ENCODE measurements around the gene CAMK1D.

CAMK1D gene

GRCh38 chr10:12500381-12501303, 151.3 kb downstream of the CAMK1D start:
- no peak for DNase-seq (ENCODE audit: low read depth)

DNA sequence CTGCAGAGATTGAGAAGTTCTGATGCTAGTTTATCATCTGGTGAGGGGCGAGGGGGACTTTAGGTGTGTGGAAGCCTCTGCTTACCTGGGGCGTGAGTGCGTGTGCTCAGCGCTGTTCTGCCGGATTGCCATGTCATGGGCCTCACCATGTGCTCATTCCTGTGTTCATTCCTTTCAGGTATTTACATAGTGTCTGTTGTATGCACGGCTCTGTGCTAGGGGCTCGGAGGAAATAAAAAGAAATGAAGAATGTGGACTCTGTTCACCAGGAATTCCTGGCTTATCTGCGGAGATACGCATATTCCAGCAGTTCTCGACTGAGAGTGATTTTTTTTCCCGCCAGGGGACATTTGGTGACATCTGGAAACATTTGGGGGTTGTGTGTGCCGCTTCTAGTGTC, 152.0 kb downstream of the CAMK1D start:
- no peak for DNase-seq (ENCODE audit: low read depth)

- DNase-seq (ENCODE audit: low read depth) = no peak
Measured at GRCh38 chr10:12501841-12502525, 152.6 kb downstream of the CAMK1D start.

- no peak for DNase-seq (ENCODE audit: low read depth)
Measured at GRCh38 chr10:12502526-12503274, 153.4 kb downstream of the CAMK1D start.

DNA sequence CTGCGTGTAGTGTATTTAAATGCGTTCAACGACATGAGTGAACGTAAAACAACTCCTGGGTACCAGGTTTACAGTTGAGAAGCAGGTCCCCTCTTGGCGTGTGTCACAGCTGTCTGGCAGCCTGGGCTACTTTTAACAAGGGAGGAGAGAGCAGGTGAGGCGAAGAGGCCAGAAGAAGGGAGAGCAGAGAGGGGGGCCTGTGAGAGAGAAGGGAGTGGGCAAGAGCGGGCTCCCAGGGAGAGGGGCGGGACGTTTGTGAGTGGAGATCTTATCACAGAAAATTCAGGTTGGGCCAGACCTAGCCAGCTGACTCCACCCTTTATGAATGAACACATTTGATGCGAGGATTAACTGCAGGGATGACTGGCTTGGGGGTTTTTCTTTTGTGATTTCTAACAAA, 154.0 kb downstream of the CAMK1D start:
- DNase-seq (ENCODE audit: low read depth) = no peak

GRCh38 chr10:12504176-12504575, 154.8 kb downstream of the CAMK1D start:
- no peak for DNase-seq (ENCODE audit: low read depth)

DNA sequence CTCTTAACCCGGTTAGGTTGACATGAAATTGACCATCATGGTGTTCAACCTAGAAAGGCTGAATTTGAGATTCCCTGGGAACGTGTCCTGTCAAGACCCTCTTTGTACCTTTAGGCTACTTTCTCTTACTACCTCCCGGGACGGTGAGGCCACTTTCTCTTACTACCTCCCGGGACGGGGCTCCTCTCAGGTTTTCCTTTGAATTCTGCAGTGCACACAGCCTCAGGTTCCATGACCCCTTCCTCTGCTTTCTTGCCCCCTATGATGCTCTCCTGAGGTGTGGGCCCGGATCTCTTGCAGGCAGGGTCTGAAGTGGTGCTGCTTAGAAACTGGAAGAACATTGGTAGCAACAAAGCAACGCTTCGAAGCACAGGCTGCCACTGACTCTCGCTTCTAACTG, 155.3 kb downstream of the CAMK1D start:
- no peak for DNase-seq (ENCODE audit: low read depth)

GRCh38 chr10:12505683-12506082, 156.3 kb downstream of the CAMK1D start:
- no peak for DNase-seq (ENCODE audit: low read depth)

DNA sequence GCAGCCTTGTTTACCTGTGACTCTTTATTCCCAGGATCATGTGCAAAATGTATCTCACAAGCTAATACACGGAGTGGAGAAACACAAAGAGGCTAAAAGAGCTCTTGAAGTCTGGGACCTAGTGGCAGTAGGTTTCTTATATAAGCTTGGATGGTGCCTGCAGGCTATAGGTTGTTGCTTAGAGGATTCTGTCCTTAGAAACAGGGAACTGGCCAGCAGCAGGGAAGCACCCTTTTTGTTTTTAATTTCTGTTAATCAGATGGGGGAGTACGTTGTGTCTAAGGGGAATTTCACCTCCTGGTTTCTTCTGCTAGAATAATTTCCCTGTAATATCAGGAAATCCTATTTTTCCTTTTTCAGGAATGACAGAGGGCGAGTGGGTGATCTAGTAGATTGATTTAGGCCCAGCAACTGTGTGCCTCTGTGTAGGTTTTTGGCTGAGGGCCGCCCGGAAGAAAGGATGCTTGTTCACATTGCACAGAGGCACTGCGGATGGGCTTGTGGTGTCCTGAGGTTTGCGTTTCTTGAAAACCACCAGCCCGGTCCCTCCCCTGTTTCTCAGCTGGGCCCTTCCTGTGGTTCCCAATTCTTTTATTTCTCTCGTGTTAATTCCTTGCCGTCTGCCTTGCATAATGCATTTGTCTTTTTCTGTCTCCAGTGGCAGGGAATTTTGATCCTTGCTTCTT, 158.0 kb downstream of the CAMK1D start:
- no peak for DNase-seq (ENCODE audit: low read depth)

GRCh38 chr10:12508165-12508564, 158.8 kb downstream of the CAMK1D start:
- no peak for DNase-seq (ENCODE audit: low read depth)

GRCh38 chr10:12509016-12509793, 159.9 kb downstream of the CAMK1D start:
- DNase-seq (ENCODE audit: low read depth) = no peak

DNA sequence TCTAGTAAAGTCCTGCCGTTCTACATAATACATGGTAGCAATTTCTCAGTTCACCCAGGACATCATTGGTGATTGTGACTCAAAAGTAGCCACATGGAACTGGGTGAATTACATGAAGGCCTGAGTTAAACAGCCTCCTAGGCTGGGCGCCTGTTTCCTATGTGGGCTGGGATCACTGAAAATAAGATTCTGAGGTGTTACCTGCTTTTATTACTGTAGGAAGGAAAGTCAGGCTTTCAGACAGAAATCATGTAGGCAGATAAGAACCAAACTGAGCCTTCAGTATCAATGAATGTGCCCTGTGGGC, 160.4 kb downstream of the CAMK1D start:
- no peak for DNase-seq (ENCODE audit: low read depth)

GRCh38 chr10:12510501-12510941, 161.2 kb downstream of the CAMK1D start:
- DNase-seq (ENCODE audit: low read depth) = no peak

- DNase-seq (ENCODE audit: low read depth) = no peak
Measured at GRCh38 chr10:12510984-12511383, 161.6 kb downstream of the CAMK1D start.

- DNase-seq (ENCODE audit: low read depth) = no peak
Measured at GRCh38 chr10:12511651-12512050, 162.3 kb downstream of the CAMK1D start.

GRCh38 chr10:12512332-12513002, 163.1 kb downstream of the CAMK1D start:
- no peak for DNase-seq (ENCODE audit: low read depth)

DNA sequence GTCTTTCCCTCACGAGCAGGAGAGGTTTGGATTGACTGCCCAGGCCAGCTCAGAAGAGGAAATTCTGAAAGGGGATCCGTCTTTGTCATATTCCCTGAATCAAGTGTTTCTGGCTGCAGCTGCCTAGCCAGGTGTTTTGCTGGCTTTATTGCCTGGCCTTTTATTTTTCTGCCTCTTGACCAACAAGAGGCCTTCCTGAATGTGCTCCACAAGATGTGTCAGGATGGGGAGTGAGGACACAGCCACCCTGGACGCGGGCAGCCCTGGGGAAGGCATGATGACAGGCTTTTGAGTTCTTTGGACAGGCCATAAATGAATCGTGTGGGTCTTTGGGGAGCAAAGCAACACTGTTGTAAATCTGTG, 163.6 kb downstream of the CAMK1D start:
- no peak for DNase-seq (ENCODE audit: low read depth)

DNA sequence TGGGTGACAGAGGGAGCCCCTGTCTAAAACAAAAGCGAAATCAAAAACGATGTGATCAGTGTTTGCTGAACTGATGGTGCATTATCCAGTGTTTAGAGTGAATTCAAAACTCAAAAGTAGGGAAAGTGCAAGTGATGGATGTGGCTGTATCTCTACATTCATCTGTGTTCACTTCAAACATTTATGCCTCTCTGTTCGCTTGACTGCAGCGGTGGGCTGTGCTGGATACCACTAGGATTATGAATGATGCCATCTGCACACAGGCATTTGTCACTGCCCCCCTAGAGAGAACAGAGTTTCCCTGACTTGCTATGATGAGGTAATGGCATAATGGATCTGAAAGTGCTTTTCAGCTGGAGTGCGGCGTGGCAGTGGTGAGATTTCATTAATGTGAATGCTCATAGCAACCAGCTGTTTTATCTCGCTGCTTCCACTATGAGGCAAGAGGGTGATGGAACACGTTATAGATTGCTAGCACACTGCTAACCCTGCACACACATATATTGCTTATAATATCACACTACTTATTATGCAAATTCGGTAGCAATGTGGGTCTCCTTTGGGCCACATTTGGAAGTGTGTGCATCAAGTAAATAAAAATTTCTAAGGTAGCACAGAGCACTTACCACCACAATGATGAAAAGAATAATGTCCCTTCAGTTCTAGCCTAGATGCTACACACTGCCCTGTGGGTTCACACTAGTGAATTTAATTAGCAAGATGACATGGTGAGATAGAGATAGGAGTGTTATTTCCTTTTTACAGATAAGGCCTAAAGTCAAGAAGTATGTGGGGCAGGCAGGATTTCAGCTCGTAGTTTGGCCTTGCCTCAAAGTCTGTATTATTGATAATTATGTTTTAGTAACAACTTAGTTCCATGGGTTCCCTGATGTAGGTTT, 164.7 kb downstream of the CAMK1D start:
- no peak for DNase-seq (ENCODE audit: low read depth)

GRCh38 chr10:12518024-12518423, 168.7 kb downstream of the CAMK1D start:
- no peak for DNase-seq (ENCODE audit: low read depth)

DNA sequence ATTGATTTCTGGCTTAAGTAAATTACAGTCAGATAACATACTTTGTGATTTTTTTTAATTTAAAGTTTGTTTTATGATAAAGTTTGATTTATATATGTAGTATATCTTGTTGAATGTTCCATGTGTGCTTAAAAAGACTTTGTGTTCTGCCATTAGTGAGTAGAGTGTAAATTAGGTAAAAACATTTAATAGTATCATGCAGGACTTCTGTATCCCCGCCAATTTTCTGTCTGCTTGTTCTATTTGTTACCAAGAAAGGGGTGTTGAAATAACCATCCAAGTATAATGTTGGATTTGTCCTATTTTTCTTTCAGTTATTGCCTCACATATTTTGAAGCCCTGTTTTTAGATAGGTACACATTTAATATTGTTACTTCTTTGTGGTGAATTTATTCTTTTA, 172.1 kb downstream of the CAMK1D start:
- no peak for DNase-seq (ENCODE audit: low read depth)

All from activated T-cell treated with anti-CD3 and anti-CD28 coated beads for 1 hour (primary cell).